Mucosa of rectum (tissue), 2 donors: ENCODE results near the gene BIN1.
A peak's percentile ranks its signal among the peaks of the same experiment; 100 is the strongest.

Source experiments
- H3K27ac ChIP-seq, 2 donors: one replicate each; pipeline ENCODE4 v1.7.0; 2013; ENCODE audit warnings: inconsistent platforms in 2 of 2, low read depth in 2 of 2, low read length in 2 of 2
- H3K27me3 ChIP-seq, 2 donors: one replicate each; pipeline ENCODE4 v1.7.0; 2013; ENCODE audit warnings: low read length in 2 of 2; ENCODE audit not compliant: control insufficient read depth in 2 of 2, insufficient read depth in 2 of 2
- H3K36me3 ChIP-seq, 2 donors: one replicate each; pipeline ENCODE4 v1.7.0; 2013; ENCODE audit warnings: low read length in 2 of 2; ENCODE audit not compliant: control insufficient read depth in 2 of 2, insufficient read depth in 2 of 2
- H3K4me1 ChIP-seq, 2 donors: one replicate each; pipeline ENCODE4 v1.7.0; 2013; ENCODE audit warnings: low read length in 2 of 2, mild to moderate bottlenecking in 1 of 2; ENCODE audit not compliant: control insufficient read depth in 2 of 2, insufficient read depth in 2 of 2
- H3K4me3 ChIP-seq, 2 donors: one replicate each; pipeline ENCODE4 v1.7.0; 2013; ENCODE audit warnings: low read length in 2 of 2
- H3K9ac ChIP-seq, 2 donors: one replicate each; pipeline ENCODE4 v1.7.0; 2013; ENCODE audit warnings: low read length in 2 of 2, low read depth in 1 of 2, mild to moderate bottlenecking in 1 of 2
- H3K9me3 ChIP-seq, 2 donors: one replicate each; pipeline ENCODE4 v1.7.0; 2013; ENCODE audit warnings: low read length in 2 of 2; ENCODE audit not compliant: control insufficient read depth in 2 of 2
- donor health status: healthy.
- donor health status: Normal muscosa, but diverticular disease.

Gene BIN1

GRCh38 chr2:127025359-127026166 is 81.4 kb downstream of the BIN1 start:
- H3K27me3 ChIP-seq: peaks cover 5 to 13% of the 10 kb centered on the region in 2 donors
- H3K27ac ChIP-seq: no peak overlapping the region
- H3K4me1 ChIP-seq: peaks cover 5 to 10% of the 10 kb centered on the region in 2 donors
- peak overlapping the region in 1 of 2 donors; percentile 47 for H3K9ac ChIP-seq
- H3K9me3 ChIP-seq: no peaks in the 10 kb centered on the region
- H3K36me3 ChIP-seq: no peaks in the 10 kb centered on the region
- peak overlapping the region; percentile 62 to 71 for H3K4me3 ChIP-seq

DNA sequence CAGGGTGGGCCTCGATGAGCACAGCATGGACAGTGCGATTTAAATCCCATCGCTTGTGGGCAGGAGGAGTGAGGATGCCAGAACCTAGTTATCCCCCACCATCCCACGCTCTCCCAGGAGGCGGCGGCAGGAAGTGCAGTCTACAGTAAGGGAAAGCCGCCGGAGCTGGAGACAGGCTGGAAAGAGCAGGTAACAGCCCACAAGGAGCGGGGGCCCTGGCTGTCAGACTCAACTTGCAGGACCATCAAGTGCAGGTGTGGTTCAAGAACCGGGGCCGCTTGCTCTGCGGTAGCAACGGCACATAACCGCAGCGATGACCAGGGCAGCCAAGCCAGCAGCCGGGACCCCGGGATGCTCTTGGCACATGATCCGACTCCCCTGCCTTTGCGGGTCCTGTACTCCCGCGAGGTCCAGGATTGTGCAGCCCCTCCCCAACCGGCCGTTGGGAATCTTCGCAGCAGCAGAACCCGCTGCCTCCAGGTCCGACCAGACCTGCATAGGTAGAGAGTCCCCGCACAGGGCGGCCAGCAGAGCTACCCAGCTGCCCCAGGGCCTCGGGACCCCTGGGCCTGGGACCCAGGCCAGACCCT is 82.1 kb downstream of the BIN1 start:
- Histone ChIP-seq H3K9ac (peak overlapping the region in 1 of 2 donors; percentile 47), H3K27me3 (peaks cover 5 to 13% of the 10 kb centered on the region in 2 donors), H3K27ac (no peak overlapping the region), H3K36me3 (no peaks in the 10 kb centered on the region), H3K4me3 (peak overlapping the region; percentile 62 to 71), H3K9me3 (no peaks in the 10 kb centered on the region), H3K4me1 (peaks cover 5 to 10% of the 10 kb centered on the region in 2 donors)

DNA sequence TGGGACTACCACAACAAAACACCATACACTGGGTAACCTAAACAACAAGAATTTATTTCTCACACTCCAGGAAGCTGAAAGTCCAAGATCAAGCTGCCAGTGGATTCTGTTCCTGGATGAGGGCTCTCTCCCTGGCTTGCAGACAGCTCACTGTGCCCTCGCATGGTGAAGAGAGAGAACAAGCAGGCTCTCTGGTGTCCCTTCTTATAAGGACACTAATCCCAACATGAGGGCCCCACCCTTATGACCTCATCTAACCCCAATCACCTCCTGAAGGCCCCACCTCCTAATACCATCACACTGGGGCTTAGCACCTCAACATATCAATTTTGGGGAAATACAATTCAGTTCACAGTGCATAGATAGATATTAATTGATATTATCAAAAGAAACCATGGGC is 83.5 kb downstream of the BIN1 start:
- H3K9ac ChIP-seq: no peak overlapping the region
- H3K4me1 ChIP-seq: peaks cover 5 to 10% of the 10 kb centered on the region in 2 donors
- no peaks in the 10 kb centered on the region for H3K9me3 ChIP-seq
- no peak overlapping the region for H3K4me3 ChIP-seq
- H3K27ac ChIP-seq: no peak overlapping the region
- H3K27me3 ChIP-seq: peaks cover 5 to 13% of the 10 kb centered on the region in 2 donors
- H3K36me3 ChIP-seq: no peaks in the 10 kb centered on the region

DNA sequence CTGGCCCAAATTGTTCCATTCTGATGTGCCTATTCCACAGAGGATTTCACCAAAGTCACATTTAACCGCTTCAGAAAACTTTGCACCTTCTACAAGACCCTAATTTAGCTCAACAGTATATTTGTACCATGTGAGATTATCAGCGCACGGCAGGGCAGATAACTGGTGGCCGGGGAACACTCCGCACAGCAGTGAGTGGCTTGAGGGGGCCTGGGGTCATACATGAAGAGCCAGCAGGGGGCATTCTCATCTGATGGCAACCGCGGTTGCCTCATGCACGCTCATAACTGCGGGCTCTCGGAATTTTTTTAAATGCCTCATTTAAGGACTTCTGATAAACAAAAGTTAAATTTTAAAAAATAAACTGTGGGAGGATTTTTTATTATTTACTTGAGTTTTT is 84.1 kb downstream of the BIN1 start:
- Histone ChIP-seq H3K4me1 (peaks cover 5 to 10% of the 10 kb centered on the region in 2 donors), H3K9ac (no peak overlapping the region), H3K27me3 (peaks cover 5 to 13% of the 10 kb centered on the region in 2 donors), H3K36me3 (no peaks in the 10 kb centered on the region), H3K9me3 (no peaks in the 10 kb centered on the region), H3K27ac (no peak overlapping the region), H3K4me3 (no peak overlapping the region)

- H3K36me3 ChIP-seq: no peaks in the 10 kb centered on the region
- H3K4me1 ChIP-seq: peaks cover 5 to 7% of the 10 kb centered on the region in 2 donors
- no peaks in the 10 kb centered on the region for H3K9me3 ChIP-seq
- no peak overlapping the region for H3K27ac ChIP-seq
- no peak overlapping the region for H3K4me3 ChIP-seq
- peaks cover 5 to 7% of the 10 kb centered on the region in 2 donors for H3K27me3 ChIP-seq
- no peak overlapping the region for H3K9ac ChIP-seq
Observed at GRCh38 chr2:127020536-127020935, 86.4 kb downstream of the BIN1 start.

DNA sequence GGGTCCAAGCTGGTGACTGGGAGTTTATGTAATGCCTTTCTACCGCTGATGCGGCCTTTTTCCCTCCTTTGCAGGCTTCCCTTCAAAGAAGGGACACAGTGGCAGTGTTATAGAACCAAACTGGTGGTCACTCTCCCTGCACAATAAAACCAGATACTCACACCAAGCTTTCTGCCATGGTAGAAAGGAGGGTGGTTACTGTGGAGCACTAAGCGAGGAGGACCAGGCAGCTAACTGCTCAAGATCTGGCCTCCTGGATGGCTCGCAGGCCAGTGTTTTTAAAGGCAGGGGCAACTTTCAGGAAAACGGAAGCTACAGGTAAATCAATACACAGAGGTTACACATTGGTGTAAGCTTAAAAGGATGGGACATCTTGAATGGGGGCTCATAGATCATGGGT is 89.4 kb downstream of the BIN1 start:
- H3K27ac ChIP-seq: no peak overlapping the region
- no peaks in the 10 kb centered on the region for H3K4me1 ChIP-seq
- H3K36me3 ChIP-seq: no peaks in the 10 kb centered on the region
- no peaks in the 10 kb centered on the region for H3K27me3 ChIP-seq
- no peak overlapping the region for H3K9ac ChIP-seq
- H3K4me3 ChIP-seq: no peak overlapping the region
- H3K9me3 ChIP-seq: no peaks in the 10 kb centered on the region

DNA sequence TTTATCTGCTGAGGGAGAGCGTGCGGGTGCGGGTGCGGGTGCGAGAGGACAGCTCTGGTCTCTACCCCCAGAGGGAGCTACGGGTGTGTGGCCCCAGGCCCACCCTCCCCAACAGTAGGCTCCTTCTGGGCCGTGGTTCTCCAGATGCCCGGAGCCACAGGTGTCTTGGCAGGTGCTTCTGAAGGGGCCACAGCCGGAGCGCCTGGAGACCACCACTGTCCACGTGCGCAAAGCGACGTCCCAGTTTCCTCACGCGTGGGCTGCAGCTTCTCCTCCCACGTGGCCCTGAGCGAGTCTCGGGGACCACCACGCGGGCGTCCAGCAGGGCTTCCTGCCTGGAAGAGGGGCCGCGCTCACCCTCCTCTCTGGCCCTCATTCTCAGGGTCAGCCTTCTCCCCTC is 90.6 kb downstream of the BIN1 start:
- Histone ChIP-seq H3K27me3 (no peaks in the 10 kb centered on the region), H3K36me3 (no peaks in the 10 kb centered on the region), H3K4me1 (no peaks in the 10 kb centered on the region), H3K9ac (no peak overlapping the region), H3K9me3 (no peaks in the 10 kb centered on the region), H3K4me3 (no peak overlapping the region), H3K27ac (no peak overlapping the region)

- Histone ChIP-seq H3K27ac (no peak overlapping the region), H3K4me3 (no peak overlapping the region), H3K9ac (no peak overlapping the region), H3K36me3 (no peaks in the 10 kb centered on the region), H3K4me1 (no peaks in the 10 kb centered on the region), H3K9me3 (no peaks in the 10 kb centered on the region), H3K27me3 (no peaks in the 10 kb centered on the region)
Observed at GRCh38 chr2:127015106-127015910, 91.6 kb downstream of the BIN1 start.

- no peaks in the 10 kb centered on the region for H3K27me3 ChIP-seq
- no peaks in the 10 kb centered on the region for H3K36me3 ChIP-seq
- H3K9me3 ChIP-seq: no peaks in the 10 kb centered on the region
- no peaks in the 10 kb centered on the region for H3K4me1 ChIP-seq
- H3K27ac ChIP-seq: no peak overlapping the region
- H3K9ac ChIP-seq: no peak overlapping the region
- H3K4me3 ChIP-seq: no peak overlapping the region
Observed at GRCh38 chr2:127014630-127015029, 92.3 kb downstream of the BIN1 start.

GRCh38 chr2:127014224-127014623 is 92.7 kb downstream of the BIN1 start:
- Histone ChIP-seq H3K9ac (no peak overlapping the region), H3K27ac (no peak overlapping the region), H3K9me3 (no peaks in the 10 kb centered on the region), H3K4me3 (no peak overlapping the region), H3K27me3 (no peaks in the 10 kb centered on the region), H3K36me3 (no peaks in the 10 kb centered on the region), H3K4me1 (no peaks in the 10 kb centered on the region)
